GM18951 (cell line): ENCODE measurements around the gene KIF1C.
"Not testable (repeated sequence)": the region's sequence is repeated elsewhere in the genome, so short reads cannot be mapped to it uniquely, and the experiment has no call there.

Source experiments
- POLR2A ChIP-seq: IDR thresholded peaks from 4 replicates; pipeline ENCODE4 v1.6.1; 2011; ENCODE audit warnings: mild to moderate bottlenecking; ENCODE audit not compliant: insufficient read length, insufficient read depth; ENCODE audit errors: extremely low read depth
- in situ Hi-C: fragments of 300-500 bp; cut with MboI; formaldehyde crosslinking; loops from one replicate; pipeline ENCODE4 v1.12.0; 2022; ENCODE audit warnings: low sequenced_read_pairs, mixed read lengths, inconsistent platforms; ENCODE audit not compliant: unreplicated experiment

KIF1C gene

GRCh38 chr17:5050278-5050677 is 52.5 kb downstream of the KIF1C start:
- no peak for TF ChIP-seq POLR2A
- in situ Hi-C loops, result no loop called here

GRCh38 chr17:5055543-5055942 is 57.8 kb downstream of the KIF1C start:
- no peak for TF ChIP-seq POLR2A
- in situ Hi-C loops, result no loop called here

- no peak for TF ChIP-seq POLR2A
- in situ Hi-C loops, result no loop called here
These were observed 67.5 kb downstream of the KIF1C start for GRCh38 chr17:5065227-5065744.

GRCh38 chr17:5068236-5068635 is 70.5 kb downstream of the KIF1C start:
- TF ChIP-seq POLR2A, result no peak
- in situ Hi-C loops, result no loop called here

GRCh38 chr17:5069724-5070123 is 72.0 kb downstream of the KIF1C start:
- TF ChIP-seq POLR2A, result no peak
- in situ Hi-C loops, result no loop called here

- in situ Hi-C loops, result not testable (repeated sequence)
These were observed 77.7 kb downstream of the KIF1C start for GRCh38 chr17:5075472-5075871.

GRCh38 chr17:5077275-5077674 is 79.5 kb downstream of the KIF1C start:
- in situ Hi-C loops, result not testable (repeated sequence)

- in situ Hi-C loops, result no loop called here
- TF ChIP-seq POLR2A, result no peak
These were observed 80.0 kb downstream of the KIF1C start for GRCh38 chr17:5077781-5078105.
